GM18526 (cell line): ENCODE data around the gene FOXN3.

Experiments
- POLR2A ChIP-seq: IDR thresholded peaks from 3 replicates; pipeline ENCODE4 v1.6.1; 2011; ENCODE audit not compliant: insufficient read length; ENCODE audit errors: extremely low read depth

Gene FOXN3

GRCh38 chr14:89351516-89352404 is 65.3 kb downstream of the FOXN3 start:
- TF ChIP-seq POLR2A, result no peak

GRCh38 chr14:89351221-89351515 is 65.9 kb downstream of the FOXN3 start:
- no peak for TF ChIP-seq POLR2A

GRCh38 chr14:89350152-89350551 is 66.9 kb downstream of the FOXN3 start:
- TF ChIP-seq POLR2A, result no peak

GRCh38 chr14:89349171-89350008 is 67.6 kb downstream of the FOXN3 start:
- TF ChIP-seq POLR2A, result no peak

GRCh38 chr14:89348722-89349121 is 68.3 kb downstream of the FOXN3 start:
- no peak for TF ChIP-seq POLR2A

- TF ChIP-seq POLR2A, result no peak
Measured at GRCh38 chr14:89347885-89348284, 69.1 kb downstream of the FOXN3 start.

GRCh38 chr14:89344920-89345254 is 72.1 kb downstream of the FOXN3 start:
- no peak for TF ChIP-seq POLR2A

GRCh38 chr14:89343356-89343755 is 73.7 kb downstream of the FOXN3 start:
- no peak for TF ChIP-seq POLR2A

GRCh38 chr14:89342049-89342448 is 75.0 kb downstream of the FOXN3 start:
- TF ChIP-seq POLR2A, result no peak

- no peak for TF ChIP-seq POLR2A
Measured at GRCh38 chr14:89340200-89341181, 76.5 kb downstream of the FOXN3 start.

- TF ChIP-seq POLR2A, result no peak
Measured at GRCh38 chr14:89339579-89339978, 77.5 kb downstream of the FOXN3 start.

- no peak for TF ChIP-seq POLR2A
Measured at GRCh38 chr14:89339158-89339557, 77.9 kb downstream of the FOXN3 start.

- no peak for TF ChIP-seq POLR2A
Measured at GRCh38 chr14:89336338-89336737, 80.7 kb downstream of the FOXN3 start.

GRCh38 chr14:89332031-89332430 is 85.0 kb downstream of the FOXN3 start:
- TF ChIP-seq POLR2A, result no peak

GRCh38 chr14:89331398-89331797 is 85.6 kb downstream of the FOXN3 start:
- no peak for TF ChIP-seq POLR2A
